Activated effector memory CD4-positive, alpha-beta T cell treated with Interleukin-2 at 50 U/mL for 16 hours (primary cell): ENCODE data around the gene CDK11B.
"Not testable (repeated sequence)": the region's sequence is repeated elsewhere in the genome, so short reads cannot be mapped to it uniquely, and the experiment has no call there.

ENCODE experiments used
- DNase-seq: peaks from one replicate; pipeline ENCODE4 v3.0.0-alpha.2; 2020

The CDK11B gene

DNA sequence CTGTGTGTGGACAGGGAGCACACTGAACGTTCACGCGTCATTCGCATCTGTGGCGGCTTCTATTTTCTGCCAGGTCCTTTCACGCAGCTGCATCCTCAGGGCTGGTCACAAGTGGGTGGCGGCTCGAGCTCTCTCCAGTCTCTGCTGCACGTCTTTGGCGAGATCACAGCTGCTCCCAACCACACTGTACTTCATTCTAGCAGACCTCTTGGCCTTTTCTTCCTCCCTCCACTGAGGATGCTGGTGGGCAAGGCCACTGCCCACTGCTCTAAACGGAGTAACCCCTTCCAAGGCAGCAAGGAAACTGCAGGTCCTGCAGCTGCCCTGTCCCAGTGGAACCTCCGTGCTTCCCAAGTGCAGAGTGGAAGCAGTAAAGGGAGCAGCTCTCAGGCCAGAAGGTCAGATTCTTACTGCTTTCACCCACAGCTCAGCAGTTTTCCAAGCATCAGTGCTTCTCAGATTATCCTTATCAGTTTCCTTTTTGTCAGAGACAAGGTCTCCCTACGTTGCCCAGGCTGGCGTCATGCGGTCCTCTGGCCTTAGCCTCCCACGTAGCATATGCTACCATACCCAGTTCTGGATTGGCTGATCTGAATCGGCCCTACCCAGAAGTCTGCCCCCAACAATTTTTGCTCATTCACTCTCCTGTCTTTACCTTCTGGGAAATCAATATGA is 11.1 kb downstream of the CDK11B start:
- not testable (repeated sequence) for DNase-seq

DNA sequence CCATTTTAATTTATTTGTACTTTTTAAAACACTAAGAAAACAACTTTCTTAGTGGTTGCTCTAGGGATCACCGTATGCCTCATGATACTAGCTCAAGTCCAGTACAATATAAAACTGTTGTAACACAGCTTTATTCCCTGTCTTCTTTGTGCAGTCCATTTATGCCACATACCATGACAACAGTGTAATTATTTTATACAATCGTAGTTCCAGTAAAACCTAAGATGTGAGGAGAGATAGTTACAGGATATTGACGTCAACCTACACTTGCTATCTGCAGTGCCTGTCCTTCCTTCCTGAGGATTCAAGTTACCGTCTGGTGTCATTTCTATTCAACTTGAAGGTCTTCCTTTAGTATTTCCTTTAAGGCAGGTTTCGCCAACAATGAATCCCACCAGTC is 12.5 kb downstream of the CDK11B start:
- DNase-seq: not testable (repeated sequence)

DNA sequence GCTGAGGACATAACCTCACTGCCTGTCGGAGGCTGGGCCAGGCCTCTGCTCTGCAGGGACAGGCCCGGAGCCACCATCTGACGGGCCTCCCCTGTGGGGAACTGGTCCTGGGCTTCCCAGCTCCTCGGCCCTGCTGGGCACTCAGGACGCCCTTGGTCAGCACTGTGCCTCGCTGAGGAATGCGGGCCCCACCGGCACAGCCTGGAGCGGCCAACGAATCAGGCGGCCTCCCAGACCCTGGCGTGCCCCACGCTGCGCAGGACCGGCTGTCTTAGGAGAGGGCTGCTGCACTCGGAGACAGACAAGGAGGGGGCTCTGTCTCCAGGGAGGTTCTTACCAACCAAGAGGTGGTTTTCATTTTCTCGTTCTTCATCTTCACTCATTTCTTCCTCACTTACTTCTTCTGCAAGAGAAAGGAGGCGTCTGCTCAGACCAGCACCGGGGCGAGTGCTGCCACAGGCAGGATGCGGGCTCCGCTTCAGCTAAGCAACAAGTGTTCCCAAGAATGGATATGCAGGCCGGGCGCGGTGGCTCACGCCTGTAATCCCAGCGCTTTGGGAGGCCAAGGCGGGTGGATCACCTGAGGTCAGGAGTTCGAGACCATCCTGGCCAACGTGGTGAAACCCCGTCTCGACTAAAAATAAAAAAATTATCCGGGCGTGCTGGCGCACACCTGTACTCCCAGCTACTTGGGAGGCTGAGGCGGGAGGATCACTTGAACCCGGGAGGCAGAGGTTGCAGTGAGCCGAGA is 17.9 kb downstream of the CDK11B start:
- DNase-seq: not testable (repeated sequence)

DNA sequence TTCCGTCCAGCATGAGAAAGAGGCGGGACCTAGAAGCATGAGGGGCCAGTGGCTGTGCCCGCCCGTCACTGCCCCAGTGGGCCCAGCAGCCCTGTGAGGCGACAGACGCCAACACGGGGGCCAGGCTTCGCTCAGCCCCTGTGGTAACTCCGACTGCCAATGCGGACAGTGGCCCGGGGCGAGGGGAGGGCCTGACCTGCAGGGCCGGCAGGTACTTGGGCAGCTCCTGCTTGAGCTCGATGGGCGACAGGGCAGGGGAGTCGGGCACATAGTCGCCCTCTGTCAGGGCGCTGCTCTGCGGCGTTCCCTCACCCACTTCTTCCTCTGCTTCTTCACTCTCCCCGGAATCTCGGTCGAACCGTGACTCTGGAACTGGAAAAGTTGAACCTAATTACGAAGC is 18.7 kb downstream of the CDK11B start:
- not testable (repeated sequence) for DNase-seq

DNA sequence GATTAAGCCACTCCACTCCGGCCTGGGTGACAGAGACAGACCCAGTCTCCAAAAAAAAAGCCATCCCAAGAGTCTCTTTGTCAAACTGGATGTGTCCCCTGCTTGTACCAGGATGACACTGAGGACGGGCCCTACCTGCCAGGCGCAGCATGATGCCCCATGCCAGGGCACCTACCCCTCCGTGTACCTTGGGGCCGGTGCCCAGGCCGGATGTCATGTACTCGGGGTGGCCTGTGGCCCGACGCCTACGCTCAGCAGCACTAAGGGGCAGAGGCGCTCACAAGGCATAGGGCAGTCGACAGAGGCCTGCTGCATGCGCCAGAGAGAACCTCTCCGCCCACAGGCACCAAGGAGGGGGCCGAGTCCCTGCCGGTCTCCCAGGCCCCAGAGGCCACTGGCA is 19.4 kb downstream of the CDK11B start:
- not testable (repeated sequence) for DNase-seq

DNA sequence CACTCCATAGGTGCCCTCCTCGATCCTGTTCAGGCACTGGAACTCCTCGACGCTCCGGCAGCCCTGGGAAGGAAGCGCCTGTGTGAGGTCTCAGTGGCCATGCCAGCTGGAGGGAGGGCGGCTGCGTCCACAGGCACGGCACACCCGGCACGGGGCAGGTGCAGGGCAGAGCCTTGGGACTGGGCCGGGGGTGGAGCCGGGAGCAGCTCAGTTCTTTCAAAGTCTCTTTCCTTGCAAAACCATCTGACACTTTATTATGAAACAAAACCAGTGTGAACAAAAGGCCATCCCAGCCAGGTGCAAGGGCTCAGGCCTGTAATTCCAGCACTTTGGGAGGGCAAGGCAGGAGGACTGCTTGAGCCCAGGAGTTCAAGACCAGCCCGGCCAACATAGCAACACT is 20.3 kb downstream of the CDK11B start:
- DNase-seq: not testable (repeated sequence)

DNA sequence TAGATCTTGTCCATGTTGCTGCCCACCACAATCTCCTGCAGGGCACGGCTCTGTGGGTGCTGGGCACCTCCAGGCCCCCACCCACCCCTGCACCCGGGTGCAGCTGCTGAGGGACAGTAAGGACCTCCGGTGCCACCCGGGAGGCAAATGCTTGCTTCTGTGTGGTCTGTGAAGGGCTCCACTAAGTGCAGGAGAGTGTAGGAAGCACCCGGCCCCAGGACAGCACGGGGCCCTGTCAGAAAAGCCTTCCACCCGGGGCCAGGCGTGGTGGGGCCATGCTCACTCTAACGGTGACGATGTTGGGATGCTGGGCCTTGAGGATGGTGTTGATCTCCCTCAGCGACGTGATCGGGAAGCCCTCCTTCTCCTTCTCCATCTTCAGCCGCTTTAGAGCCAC is 21.3 kb downstream of the CDK11B start:
- DNase-seq: not testable (repeated sequence)

DNA sequence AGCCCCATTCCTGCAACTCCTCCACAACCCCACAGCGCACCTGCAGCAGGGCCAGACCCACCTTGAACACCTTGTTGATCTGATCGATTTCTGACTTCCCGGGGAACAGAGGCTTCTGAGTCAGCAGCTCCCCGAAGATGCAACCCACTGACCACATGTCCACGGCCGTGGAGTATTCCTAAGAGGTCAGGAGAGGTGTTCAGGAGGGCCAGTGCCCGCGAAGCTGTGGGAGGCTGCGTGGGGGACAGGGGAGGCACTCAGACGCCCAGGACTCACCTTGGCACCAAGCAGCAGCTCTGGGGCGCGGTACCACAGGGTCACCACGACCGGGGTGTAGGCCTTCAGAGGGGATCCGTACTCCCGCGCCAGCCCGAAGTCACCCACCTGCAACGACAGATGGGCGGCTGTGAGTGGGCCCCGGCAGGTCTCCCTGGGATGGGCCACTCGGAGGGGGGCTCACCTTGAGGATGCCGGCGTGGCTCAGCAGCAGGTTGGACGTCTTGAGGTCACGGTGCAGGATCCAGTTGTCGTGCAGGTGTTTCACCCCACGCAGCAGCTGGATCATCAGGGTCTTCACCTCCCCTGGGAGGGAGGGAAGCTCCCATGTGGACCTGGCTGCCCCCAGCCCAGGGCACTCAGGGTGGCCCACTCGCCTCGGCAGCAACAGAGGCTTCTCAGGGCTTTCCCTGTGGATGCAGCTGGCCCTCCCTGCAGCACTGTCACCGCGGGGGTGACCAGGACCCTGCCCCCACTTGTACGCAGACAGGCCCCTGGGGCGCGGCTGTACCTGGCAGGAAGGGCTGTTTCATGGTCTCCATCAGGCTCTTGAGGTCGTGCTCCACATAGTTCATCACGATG is 22.0 kb downstream of the CDK11B start:
- DNase-seq: not testable (repeated sequence)

DNA sequence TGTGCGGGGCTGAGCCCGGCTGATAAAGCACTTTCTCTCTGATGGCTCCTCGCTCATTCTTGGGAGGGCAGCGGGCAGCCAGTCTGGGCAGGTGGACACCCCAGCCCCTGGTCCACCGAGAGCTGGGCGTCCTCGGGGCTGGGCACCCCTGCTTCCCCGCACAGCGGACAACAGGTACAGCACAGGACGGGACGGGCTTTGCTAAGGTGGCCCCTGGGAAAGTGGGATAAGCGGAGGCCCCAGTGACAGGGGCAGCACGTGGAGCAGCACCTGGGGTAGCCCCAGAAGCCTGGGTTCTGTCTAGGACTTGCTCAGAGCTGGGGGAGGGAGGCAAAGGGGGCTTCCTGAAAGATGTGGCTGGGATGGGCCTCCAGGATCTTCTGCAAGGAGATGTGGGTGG is 24.2 kb downstream of the CDK11B start:
- not testable (repeated sequence) for DNase-seq

DNA sequence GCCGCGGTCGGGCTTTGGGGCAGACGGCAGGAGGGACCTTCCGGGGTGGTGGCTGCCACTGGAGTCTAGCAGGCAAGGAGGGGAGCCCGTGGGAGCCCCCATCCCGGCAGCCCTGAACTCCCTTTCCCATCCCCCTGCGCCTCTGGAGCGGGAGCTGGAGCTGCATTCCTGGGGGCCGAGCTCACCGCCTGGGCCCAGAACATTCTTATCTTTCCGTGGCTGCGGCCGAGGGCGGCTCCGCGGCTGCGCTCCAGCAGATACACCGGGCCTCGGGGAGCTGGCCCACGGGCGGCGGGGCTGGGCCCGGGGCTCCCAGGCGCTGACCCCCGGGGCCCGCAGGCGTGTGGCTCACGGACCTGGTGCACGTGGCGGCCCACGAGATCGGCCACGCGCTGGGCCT is 25.4 kb downstream of the CDK11B start:
- not testable (repeated sequence) for DNase-seq

DNA sequence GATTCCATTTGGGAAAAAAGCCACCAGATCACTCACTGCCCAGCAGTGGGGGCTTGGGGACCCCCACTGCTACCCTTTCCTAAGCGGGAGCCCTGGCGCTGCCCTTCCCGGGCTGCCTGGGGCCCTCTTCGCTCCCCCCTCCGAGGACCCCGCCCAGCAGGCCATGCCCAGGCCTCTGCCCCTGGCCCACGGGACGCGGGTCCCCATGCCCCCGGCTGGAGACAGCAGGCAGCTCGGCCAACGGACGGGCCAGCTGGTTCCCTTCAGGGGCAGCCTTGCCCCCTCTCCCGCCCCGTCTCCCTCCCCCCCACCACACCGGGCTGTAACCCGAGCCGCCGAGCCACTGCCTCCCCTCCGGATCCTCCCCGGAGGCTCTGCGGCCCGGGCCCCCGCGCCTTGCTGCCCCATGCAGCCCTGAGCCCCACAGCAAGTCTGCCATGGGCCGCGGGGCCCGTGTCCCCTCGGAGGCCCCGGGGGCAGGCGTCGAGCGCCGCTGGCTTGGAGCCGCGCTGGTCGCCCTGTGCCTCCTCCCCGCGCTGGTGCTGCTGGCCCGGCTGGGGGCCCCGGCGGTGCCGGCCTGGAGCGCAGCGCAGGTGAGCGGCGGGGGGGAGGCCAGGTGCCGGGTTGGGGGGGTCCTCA is 26.9 kb downstream of the CDK11B start, which contains the start of gene MMP23B:
Gene MMP23B, plus strand, starts transcription at position 392 of the 639 bp plus-strand sequence. Its CDS starts 46 bp downstream, at position 438.
- no peak for DNase-seq

DNA sequence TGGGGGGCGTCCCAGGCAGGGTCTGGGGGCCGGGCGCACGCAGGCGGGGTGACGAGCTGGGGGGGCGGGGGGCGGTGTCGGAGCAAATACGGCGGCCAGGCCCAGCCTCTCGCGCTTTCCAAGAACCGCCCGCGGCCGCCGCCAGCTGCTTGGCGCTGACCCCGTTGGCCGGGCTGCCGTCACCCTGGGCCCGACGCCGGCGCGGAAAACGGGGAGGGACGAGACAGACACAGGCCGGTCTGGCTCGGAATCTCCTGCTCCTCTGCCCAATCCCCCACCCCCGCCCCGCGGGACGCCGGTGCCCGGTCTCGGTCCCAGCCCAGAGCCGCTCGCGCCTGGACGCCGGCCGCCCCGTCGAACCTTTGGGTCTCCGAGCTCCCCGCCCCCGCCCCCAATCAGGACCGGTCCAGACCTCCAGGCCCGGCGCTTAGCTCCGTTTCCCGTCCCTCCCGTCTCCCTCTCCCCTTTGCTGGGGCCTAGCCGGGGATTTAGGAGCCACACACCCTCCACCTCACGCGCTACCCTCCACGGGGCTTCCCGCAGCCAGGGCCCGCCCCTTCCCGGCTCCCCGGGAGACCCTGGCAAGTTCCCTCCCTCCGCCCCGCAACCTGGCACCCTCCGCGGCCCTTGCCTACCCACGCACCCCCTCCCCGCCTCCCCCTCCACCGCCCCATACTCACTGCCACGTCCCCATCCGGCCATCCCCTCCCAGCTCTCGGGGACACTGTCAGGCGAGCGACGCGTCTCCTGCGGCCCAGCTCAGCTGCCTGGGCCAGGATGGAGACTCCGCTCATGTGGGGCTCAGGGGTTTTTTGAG is 27.6 kb downstream of the CDK11B start:
- no peak for DNase-seq

DNA sequence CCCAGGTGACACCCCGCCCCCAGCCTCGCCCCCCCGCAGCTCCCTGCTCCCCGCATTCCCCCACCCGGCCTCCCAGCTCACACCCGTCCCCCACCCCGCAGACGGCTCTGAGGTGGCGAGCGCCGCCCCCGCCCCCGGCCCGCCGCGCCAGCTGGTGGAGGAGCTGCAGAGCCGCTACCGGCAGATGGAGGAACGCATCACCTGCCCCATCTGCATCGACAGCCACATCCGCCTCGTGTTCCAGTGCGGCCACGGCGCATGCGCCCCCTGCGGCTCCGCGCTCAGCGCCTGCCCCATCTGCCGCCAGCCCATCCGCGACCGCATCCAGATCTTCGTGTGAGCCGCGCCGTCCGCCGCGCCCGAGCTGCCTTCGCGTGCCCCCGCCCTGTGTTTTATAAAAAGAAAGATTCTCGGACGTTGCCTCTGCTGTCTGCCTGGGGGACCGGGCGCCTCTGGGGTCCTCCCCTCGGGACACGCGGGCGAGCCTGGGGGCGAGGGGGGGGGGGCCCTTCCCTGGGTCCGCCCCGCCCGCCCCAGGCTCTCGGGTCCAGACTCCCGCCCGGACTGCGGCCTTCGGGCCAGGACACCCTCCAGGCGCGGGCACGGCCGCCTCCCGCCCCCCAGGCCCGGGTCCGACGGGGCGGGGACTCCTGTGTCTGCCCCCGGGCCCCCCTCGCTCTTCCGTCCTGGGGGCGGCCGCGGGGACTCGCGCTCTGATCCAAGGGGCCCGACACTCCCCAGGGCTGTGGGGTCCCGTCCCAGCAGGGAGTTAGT is 28.4 kb downstream of the CDK11B start:
- peak; percentile 94 for DNase-seq

DNA sequence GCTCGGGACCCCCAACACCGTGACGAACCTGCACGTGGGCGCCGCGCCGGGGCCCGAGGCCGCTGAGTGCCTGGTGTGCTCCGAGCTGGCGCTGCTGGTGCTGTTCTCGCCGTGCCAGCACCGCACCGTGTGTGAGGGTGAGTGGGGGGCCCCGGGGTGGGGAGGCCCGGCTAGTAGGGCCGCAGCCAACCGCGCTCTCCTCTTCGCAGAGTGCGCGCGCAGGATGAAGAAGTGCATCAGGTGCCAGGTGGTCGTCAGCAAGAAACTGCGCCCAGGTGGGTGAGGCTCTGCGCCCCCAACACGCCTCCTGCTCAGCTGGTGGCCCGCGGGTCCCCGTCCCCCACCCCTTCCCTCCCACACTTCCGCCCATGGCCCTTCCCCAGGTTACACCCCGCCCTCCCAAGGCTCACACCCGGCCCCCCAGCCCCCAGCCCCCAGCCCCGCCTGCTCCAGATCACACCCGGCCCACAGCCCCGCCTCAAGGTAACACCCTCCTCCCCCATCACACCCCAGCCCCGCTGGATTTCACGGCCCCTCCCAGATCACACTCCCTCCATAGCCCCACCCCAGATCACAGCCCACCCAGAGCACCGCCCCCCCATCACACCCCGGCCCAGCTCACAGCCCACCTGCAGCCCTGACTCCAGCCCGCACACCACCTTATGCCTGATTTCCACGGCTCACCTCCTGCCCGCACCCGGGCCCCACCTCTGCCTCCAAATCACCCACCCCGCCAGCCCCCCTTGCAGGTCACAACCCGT is 29.2 kb downstream of the CDK11B start:
- peak; percentile 67 for DNase-seq

DNA sequence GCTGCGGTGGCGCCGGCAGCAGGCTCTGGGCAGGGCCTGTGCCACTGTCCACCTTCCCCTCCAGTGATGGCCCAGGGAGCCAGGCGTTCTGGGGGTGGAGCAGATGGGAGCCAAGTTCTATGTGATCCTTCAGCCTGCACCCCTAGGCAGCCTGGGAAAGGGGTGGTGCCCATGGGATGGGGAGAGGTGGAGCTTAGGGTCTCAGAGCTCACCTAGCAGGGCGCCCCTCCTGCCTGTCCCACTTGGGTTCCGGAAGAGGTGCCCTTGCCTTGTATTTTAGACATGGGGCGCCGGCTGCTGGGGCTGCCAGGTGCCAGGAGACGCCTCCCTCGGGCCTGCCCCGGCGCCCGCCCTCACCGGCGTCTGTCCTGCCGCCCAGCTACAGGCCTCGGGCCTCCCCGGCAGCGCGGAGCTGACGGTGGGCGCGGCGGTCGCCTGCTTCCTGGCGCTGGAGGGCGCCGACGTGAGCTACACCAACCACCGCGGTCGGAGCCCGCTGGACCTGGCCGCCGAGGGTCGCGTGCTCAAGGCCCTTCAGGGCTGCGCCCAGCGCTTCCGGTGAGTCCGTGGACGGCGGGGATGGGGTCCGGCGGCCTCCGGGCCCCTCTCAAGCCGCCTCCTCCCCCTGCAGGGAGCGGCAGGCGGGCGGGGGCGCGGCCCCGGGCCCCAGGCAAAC is 29.9 kb downstream of the CDK11B start:
- peak; percentile 27 for DNase-seq

DNA sequence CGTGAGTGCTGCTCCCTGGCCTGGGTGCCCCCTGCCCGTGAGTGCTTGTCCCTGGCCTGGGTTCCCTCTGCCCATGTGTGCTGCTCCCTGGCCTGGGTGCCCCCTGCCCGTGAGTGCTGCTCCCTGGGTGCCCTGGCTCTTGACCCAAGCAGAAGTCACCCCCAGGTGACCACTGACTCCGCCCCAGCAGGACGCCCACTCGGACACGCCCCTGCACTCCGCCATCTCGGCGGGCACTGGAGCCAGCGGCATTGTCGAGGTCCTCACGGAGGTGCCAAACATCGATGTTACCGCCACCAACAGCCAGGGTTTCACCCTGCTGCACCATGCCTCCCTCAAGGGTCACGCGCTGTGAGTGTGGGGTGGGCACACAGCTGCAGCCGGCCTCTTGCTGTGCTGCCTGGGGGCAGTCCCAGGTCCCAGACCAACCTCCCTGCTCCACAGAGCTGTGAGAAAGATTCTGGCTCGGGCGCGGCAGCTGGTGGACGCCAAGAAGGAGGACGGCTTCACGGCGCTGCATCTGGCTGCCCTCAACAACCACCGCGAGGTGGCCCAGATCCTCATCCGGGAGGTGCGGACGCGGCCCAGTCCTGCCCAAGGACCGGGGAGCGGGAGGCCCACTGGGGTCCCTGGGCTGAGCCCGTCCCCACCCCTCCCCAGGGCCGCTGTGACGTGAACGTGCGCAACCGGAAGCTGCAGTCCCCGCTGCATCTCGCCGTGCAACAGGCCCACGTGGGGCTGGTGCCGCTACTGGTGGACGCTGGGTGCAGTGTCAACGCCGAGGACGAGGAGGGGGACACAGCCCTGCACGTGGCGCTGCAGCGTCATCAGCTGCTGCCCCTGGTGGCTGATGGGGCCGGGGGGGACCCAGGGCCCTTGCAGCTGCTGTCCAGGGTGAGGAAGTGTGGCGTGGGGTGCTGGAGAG is 30.7 kb downstream of the CDK11B start:
- DNase-seq: no peak

DNA sequence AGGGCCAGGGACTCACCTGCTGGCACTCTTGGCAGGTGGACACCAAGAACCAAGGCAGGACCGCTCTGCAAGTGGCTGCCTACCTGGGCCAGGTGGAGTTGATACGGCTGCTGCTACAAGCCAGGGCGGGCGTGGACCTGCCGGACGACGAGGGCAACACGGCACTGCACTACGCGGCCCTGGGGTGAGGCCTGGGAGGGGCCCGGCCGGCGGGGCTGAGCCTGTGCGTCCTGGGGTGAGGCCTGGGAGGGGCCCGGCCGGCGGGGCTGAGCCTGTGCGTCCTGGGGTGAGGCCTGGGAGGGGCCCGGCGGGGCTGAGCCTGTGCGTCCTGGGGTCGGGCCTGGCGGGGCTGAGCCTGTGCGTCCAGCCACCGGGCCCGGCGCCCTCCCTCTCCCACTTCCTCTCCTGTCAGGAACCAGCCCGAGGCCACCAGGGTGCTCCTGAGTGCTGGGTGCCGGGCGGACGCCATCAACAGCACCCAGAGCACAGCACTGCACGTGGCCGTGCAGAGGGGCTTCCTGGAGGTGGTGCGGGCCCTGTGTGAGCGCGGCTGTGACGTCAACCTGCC is 31.5 kb downstream of the CDK11B start:
- DNase-seq: no peak
